Posterior vena cava (tissue), 2 donors: ENCODE results near the gene LSM8. TPM values are rescaled to one million over a fixed set of nuclear protein-coding genes. Genes with fewer than 3 reads are reported as not detected.
"Not testable (repeated sequence)": the region's sequence is repeated elsewhere in the genome, so short reads cannot be mapped to it uniquely, and the experiment has no call there.

Experiments
- DNase-seq: peaks from one replicate; pipeline ENCODE4 v3.0.0-alpha.2; 2020; ENCODE audit warnings: low spot score
- intact Hi-C, 2 donors: fragments of 100-400 bp; cut with DNase I; formaldehyde crosslinking; loops; one replicate each; pipeline versions ENCODE4 v1.14.1 to v1.14.2; 2022 to 2023
- long read RNA-seq, 2 donors: library from polyadenylated mRNA; unstranded; transcript quantifications; one replicate each; pipeline ENCODE4 v2.0.0, GENCODE V29; 2020 to 2021
- total RNA-seq, 2 donors: library from RNA; stranded (reverse); fragmentation: NEBNext Ultra II Directional; extraction: Animal tissue kit (Norgen Biotek cat#: 25700); gene quantifications; one replicate each; pipeline ENCODE4 v1.2.1, GENCODE V29; 2021
- donor health status: DM: yes; HTN: yes; CAD: no.
- donor health status: DM: yes; HTN: yes; CAD: no.

The LSM8 gene
- total RNA-seq: 10 to 100 TPM; 20.8 to 23.4 TPM
- long read RNA-seq, donor 1, partial matches to known transcripts: 1 of 5 reads
- long read RNA-seq, donor 1, other reads (novel, unspliced or antisense): 0 of 5 reads
- long read RNA-seq, donor 2, transcript LSM8-201 (4 exons, 1,305 nt): major isoform, 8 of 11 reads
- long read RNA-seq, donor 2, partial matches to known transcripts: 0 of 11 reads
- long read RNA-seq, donor 2, other reads (novel, unspliced or antisense): 2 of 11 reads

GRCh38 chr7:118183786-118184564, at the start of gene LSM8:
Gene LSM8, plus strand, starts transcription at chr7:118184164. Its CDS starts 60 bp downstream, at chr7:118184224.
- peak; percentile 99 for DNase-seq
- intact Hi-C loops: no loop called here

GRCh38 chr7:118134420-118134819, 49.5 kb upstream of the LSM8 start:
- DNase-seq, intact Hi-C loops: not testable (repeated sequence)

GRCh38 chr7:118140468-118140867, 43.5 kb upstream of the LSM8 start:
- intact Hi-C loops: no loop called here

GRCh38 chr7:118142012-118142411, 42.0 kb upstream of the LSM8 start:
- DNase-seq: no peak
- intact Hi-C loops: no loop called here

More at GRCh38 chr7:118140468-118140867, 43.5 kb upstream of the LSM8 start:
- no peak for DNase-seq

- DNase-seq: no peak
- intact Hi-C loops: no loop called here
Observed at GRCh38 chr7:118148930-118149329, 35.0 kb upstream of the LSM8 start.

- intact Hi-C loops: no loop called here
- no peak for DNase-seq
Observed at GRCh38 chr7:118149394-118149793, 34.6 kb upstream of the LSM8 start.

GRCh38 chr7:118151671-118152070, 32.3 kb upstream of the LSM8 start:
- intact Hi-C loops: no loop called here

GRCh38 chr7:118152149-118152548, 31.8 kb upstream of the LSM8 start:
- DNase-seq: no peak
- intact Hi-C loops: no loop called here

More at GRCh38 chr7:118151671-118152070, 32.3 kb upstream of the LSM8 start:
- no peak for DNase-seq

GRCh38 chr7:118152654-118153053, 31.3 kb upstream of the LSM8 start:
- DNase-seq: no peak
- intact Hi-C loops: no loop called here

GRCh38 chr7:118153551-118154177, 30.3 kb upstream of the LSM8 start:
- no peak for DNase-seq
- intact Hi-C loops: no loop called here

GRCh38 chr7:118158766-118159165, 25.2 kb upstream of the LSM8 start:
- intact Hi-C loops: no loop called here

GRCh38 chr7:118169146-118169545, 14.8 kb upstream of the LSM8 start:
- no peak for DNase-seq

More at GRCh38 chr7:118158766-118159165, 25.2 kb upstream of the LSM8 start:
- DNase-seq: no peak

GRCh38 chr7:118175740-118176139, 8.2 kb upstream of the LSM8 start:
- intact Hi-C loops: no loop called here

More at GRCh38 chr7:118169146-118169545, 14.8 kb upstream of the LSM8 start:
- intact Hi-C loops: no loop called here

GRCh38 chr7:118179191-118179590, 4.8 kb upstream of the LSM8 start:
- DNase-seq: no peak
- intact Hi-C loops: no loop called here

More at GRCh38 chr7:118175740-118176139, 8.2 kb upstream of the LSM8 start:
- DNase-seq: no peak

GRCh38 chr7:118182593-118183427, 1.2 kb upstream of the LSM8 start:
- intact Hi-C loops: no loop called here
- DNase-seq: no peak

- intact Hi-C loops: no loop called here
- no peak for DNase-seq
Observed at GRCh38 chr7:118183428-118183785, 557 bp upstream of the LSM8 start.

GRCh38 chr7:118184565-118184940, 589 bp downstream of the LSM8 start:
- intact Hi-C loops: no loop called here
- DNase-seq: no peak

- DNase-seq: no peak
- intact Hi-C loops: no loop called here
Observed at GRCh38 chr7:118185163-118185860, 1.3 kb downstream of the LSM8 start.

GRCh38 chr7:118186501-118186900, 2.5 kb downstream of the LSM8 start:
- intact Hi-C loops: no loop called here
- DNase-seq: no peak
